A549 treated with RU486 at 1 μM for 4 hours (cell line): ENCODE results near the gene ZNF296. TPM values are rescaled to one million over a fixed set of nuclear protein-coding genes. Genes with fewer than 3 reads are reported as not detected.

Experiments
- total RNA-seq: library from RNA; stranded (reverse); fragments of 200-300 nt; extraction: Qiagen RNA extraction; gene quantifications from 5 replicates; pipeline ENCODE4 v1.2.3, GENCODE V29; 2022; ENCODE audit warnings: low read depth

ZNF296 gene
- total RNA-seq: 6.5 to 11.0 TPM (median 10.4 TPM) in 5 replicates

DNA sequence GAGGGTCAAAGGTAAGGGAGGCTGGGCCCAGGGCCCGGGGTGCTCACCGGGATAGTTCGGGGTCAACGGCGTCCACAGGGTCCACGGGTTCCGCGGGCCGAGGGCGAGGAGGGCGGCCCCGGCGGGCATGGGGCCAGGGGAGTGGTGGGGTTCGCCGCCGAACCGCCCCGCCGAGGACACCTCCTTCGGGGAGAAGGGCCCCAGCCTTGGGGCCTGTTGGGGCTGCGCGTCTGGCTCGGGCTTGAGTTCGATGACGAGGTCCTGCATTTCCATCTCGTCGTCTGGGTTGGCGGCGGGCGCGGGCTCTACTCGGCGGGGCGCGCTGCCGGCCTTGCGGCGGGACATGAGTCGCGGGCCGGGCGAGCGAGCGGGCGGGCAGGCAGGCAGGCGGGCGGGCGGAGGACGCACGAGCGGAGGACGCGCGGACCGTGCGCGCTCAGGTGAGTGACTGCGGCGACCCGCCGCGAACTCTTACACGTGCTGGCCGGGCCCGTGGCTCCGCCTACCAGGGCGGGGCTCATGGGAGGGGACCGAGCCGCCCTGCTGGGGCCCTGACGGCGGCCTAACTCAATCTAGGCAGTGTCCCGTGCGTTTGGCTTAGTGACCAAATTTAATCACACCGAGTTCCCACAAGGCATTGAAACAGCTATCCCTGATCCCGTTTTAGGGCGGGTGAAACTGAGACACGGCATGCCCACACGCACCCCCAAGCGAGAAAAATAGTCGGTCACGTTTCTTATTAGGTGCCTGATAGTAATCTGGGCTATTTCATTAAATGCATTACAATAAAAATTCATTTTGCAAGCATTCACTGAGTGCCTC, at the start of gene ZNF296:
Gene ZNF296, minus strand, starts transcription at position 450 of the 822 bp plus-strand sequence. Its CDS starts 105 bp downstream, at position 345.

DNA sequence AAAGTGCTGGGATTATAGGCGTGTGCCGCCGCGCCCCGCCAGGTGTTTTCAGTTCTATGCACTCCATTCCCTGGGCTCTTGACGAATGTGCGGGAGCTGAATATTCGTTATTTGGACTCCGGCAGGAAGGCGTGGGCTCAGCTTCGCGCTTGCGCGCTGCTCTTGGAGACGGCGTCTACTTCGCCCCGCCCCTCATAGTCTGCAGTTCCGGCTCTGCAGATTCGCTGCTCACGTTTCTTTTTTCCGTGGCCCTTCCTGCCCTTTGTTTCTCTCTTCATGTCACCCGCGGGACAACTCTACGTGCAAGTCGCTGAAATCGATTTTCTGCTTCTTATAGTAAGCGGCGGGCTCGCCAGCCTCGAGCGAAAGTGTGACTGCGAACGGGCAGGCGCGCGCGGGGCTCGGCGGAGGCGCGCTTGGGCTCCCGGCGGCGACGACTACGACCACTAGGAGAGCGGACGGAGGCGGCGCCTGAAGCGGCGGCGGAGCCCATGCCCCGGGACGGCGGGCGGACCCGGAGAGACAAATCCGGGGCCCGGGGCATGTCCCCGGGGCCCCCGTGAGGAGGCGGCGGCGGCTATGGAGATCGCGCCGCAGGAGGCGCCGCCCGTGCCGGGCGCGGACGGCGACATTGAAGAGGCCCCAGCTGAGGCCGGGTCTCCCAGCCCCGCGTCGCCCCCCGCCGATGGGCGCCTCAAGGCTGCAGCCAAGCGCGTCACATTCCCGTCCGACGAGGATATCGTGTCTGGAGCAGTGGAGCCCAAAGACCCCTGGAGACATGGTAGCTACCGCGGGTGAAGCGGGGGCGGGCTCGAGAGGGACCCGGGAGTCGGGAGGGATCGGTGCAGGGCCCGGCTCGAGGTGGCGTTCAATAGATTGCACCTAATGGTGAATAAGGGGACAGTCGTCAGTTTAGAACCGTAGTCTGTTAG, 16.7 kb upstream of the ZNF296 start, which contains the start of gene PPP1R37:
Gene PPP1R37, plus strand, starts transcription at position 433 of the 932 bp plus-strand sequence. Its CDS starts 147 bp downstream, at position 580.

DNA sequence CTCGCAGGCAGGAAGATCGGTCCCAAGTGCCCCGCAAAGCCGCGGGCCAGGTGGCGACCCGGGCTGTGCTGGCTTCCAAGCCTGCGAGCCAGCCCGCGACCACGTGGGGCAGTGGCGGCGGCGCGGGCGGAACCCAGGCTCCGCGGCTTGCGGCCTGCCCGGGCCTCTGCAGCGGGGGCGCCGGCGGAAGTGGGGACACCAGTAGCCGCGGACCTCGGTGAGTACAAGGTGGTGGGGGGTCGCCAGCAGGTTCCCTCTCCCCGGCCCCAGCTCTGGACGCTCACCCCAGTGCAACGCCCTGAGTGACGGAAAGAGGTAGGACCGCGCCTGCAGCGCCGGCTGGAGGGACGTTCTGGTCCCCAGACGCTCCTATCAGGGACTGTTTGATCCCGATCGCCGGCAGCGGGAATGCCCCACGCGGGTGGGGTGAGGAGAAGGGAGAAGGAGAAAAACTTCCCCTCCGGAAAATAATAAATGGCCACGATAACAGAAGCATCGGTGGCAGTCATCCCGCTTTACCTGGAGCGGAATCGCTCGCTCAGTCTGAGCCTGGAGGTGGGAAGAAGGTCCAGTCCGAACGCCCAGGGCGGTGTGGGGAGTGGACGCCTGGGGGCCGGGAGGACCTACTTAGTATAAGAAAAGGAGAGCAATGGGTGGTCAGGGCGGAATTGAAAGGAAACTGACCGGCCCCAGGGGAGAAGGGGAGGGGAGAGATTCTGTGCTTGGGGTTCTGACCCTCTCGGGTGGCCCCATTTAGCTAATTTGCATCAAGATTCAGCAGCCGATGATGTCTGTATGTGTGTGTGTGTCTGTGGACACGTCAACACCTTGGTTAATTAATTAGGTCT, 3.0 kb upstream of the ZNF296 start, which contains the start of gene GEMIN7:
Gene GEMIN7, plus strand, starts transcription at position 198 of the 848 bp plus-strand sequence. CDS start 10,855 bp downstream, outside the sequence.

DNA sequence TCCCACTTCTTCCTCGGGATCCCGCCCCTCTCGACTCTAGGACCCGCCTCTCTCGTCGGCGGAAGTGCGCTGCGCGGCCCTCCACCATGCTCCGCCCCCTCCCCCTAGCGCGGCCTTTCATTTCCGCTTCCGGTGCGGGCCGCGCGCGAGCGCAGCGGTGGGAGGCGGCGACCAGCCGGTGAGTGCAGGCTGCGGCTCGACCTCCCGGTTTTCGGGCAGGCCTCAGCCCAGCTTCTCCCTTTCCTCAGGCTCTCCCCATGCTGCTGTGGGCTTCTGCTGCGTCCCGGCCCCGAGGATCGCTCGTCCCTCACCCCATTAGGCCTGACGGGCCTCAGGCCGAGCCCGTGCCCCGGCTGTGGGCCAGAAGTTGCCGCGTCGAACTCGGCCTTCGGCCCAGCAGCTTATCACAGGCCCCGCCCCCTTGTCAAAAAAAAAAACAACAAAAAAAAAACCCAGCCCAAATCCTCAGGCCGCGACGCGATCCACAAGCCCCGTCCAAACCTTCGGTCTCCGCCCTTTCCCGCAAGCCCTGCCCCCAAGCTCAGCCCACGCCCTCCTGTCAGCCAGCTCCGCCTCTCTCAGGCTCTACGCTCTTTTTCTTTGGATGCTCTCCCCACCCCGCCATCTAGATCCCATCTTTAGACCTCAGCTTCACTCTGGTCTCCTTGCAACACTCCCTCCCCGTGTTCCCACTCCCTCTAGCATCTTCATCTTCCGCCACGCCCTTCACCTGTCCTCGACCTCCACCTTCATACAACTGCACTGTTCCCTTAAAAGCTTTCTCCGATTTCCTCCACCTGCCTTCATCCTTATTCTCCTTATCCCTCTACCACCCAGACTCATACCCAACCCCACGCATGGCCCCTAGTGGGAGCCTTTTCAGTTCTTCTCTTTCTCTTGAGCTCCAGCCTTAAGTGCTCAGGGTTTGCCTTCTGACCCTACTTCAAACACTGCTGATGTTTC, 37.1 kb downstream of the ZNF296 start, which contains the start of gene CLASRP:
Gene CLASRP, plus strand, starts transcription at position 115 of the 963 bp plus-strand sequence. CDS start 1,168 bp downstream, outside the sequence.

Other genes with a start within 250 kb of the ZNF296 start
- 74.0 to 90.3 TPM (median 81.2 TPM) in 5 replicates for gene NECTIN2, start 230.2 kb downstream of the ZNF296 start, total RNA-seq
- 191 to 268 TPM (median 252 TPM) in 5 replicates for gene TOMM40, start 185.2 kb downstream of the ZNF296 start, total RNA-seq
- 10.9 to 21.6 TPM (median 15.6 TPM) in 5 replicates for gene APOE, start 170.7 kb downstream of the ZNF296 start, total RNA-seq
- gene APOC1, start 161.9 kb downstream of the ZNF296 start, total RNA-seq: 102 to 147 TPM (median 119 TPM) in 5 replicates
- not detected in 5 replicates for gene APOC4, start 134.2 kb downstream of the ZNF296 start, total RNA-seq
- gene APOC2, start 130.4 kb downstream of the ZNF296 start, total RNA-seq: not detected in 5 replicates
- 128 to 186 TPM (median 177 TPM) in 5 replicates for gene CLPTM1, start 121.1 kb downstream of the ZNF296 start, total RNA-seq
- 33.4 to 57.6 TPM (median 51.4 TPM) in 5 replicates for gene RELB, start 75.0 kb downstream of the ZNF296 start, total RNA-seq
- gene CLASRP, start 37.4 kb downstream of the ZNF296 start, total RNA-seq: 45.2 to 77.0 TPM (median 76.3 TPM) in 5 replicates
- gene GEMIN7, start 2.8 kb upstream of the ZNF296 start, total RNA-seq: 80.4 to 92.3 TPM (median 84.4 TPM) in 5 replicates
- gene PPP1R37, start 16.7 kb upstream of the ZNF296 start, total RNA-seq: 20.7 to 33.8 TPM (median 30.5 TPM) in 5 replicates
- gene NKPD1, start 84.5 kb upstream of the ZNF296 start, total RNA-seq: 0.08 to 0.13 TPM (median 0.08 TPM) in 5 replicates
- gene TRAPPC6A, start 101.8 kb upstream of the ZNF296 start, total RNA-seq: 31.7 to 46.6 TPM (median 38.0 TPM) in 5 replicates
- gene BLOC1S3, start 102.3 kb upstream of the ZNF296 start, total RNA-seq: 10.0 to 18.3 TPM (median 14.8 TPM) in 5 replicates
- 0.56 to 1.6 TPM (median 0.98 TPM) in 5 replicates for gene EXOC3L2, start 168.9 kb upstream of the ZNF296 start, total RNA-seq
- 6.0 to 8.1 TPM (median 6.7 TPM) in 5 replicates for gene MARK4, start 174.8 kb upstream of the ZNF296 start, total RNA-seq
- not detected in 5 replicates for gene CKM, start 246.4 kb upstream of the ZNF296 start, total RNA-seq